Measurements from ENCODE around the gene PRUNE2.

Gene PRUNE2

GRCh38 chr9:76764138-76764537 is 141.8 kb downstream of the PRUNE2 start, which contains the start of gene PCA3:
Gene PCA3, plus strand, starts transcription at chr9:76764438.
- H3K27ac ChIP-seq (replicated peaks): no peak within 1 kb of the TSS
- H3K4me3 ChIP-seq (replicated peaks; ENCODE audit: insufficient read depth, low read length): no peak within 1 kb of the TSS
- no peak for DNase-seq (ENCODE audit: low read depth in 1 of 2, low spot score in 1 of 2)
- H3K27me3 ChIP-seq (ENCODE audit: insufficient read depth, poor library complexity, severe bottlenecking): peaks cover 2% of the 10 kb centered on the region
- no peak for TF ChIP-seq POLR2AphosphoS5 (IDR thresholded peaks at IDR 0.05; ENCODE audit: low read depth)
- TF ChIP-seq REST (IDR thresholded peaks at IDR 0.05; ENCODE audit: insufficient replicate concordance, low read depth): no peak

- DNase-seq (ENCODE audit: low read depth in 1 of 2, low spot score in 1 of 2): no peak
- H3K4me3 ChIP-seq (replicated peaks; ENCODE audit: insufficient read depth, low read length): no peak overlapping the region
- peaks cover 2% of the 10 kb centered on the region for H3K27me3 ChIP-seq (ENCODE audit: insufficient read depth, poor library complexity, severe bottlenecking)
- TF ChIP-seq CTCF (IDR thresholded peaks at IDR 0.05; ENCODE audit: insufficient read depth, low read length): no peak
- TF ChIP-seq REST (IDR thresholded peaks at IDR 0.05; ENCODE audit: insufficient replicate concordance, low read depth): no peak
- TF ChIP-seq GABPA (IDR thresholded peaks at IDR 0.05; ENCODE audit: low read depth): no peak
- TF ChIP-seq SPI1 (IDR thresholded peaks at IDR 0.05; ENCODE audit: borderline replicate concordance, low read depth): no peak
- no peak for TF ChIP-seq POLR2AphosphoS5 (IDR thresholded peaks at IDR 0.05; ENCODE audit: low read depth)
- no peak overlapping the region for H3K27ac ChIP-seq (replicated peaks)
These were observed 144.5 kb downstream of the PRUNE2 start for GRCh38 chr9:76761448-76761847.

- no peak overlapping the region for H3K4me3 ChIP-seq (replicated peaks; ENCODE audit: insufficient read depth, low read length)
- peaks cover 2% of the 10 kb centered on the region for H3K27me3 ChIP-seq (ENCODE audit: insufficient read depth, poor library complexity, severe bottlenecking)
- DNase-seq (ENCODE audit: low read depth in 1 of 2, low spot score in 1 of 2): no peak
- TF ChIP-seq REST (IDR thresholded peaks at IDR 0.05; ENCODE audit: insufficient replicate concordance, low read depth) (no peak), CTCF (IDR thresholded peaks at IDR 0.05; ENCODE audit: insufficient read depth, low read length) (no peak), SPI1 (IDR thresholded peaks at IDR 0.05; ENCODE audit: borderline replicate concordance, low read depth) (no peak), GABPA (IDR thresholded peaks at IDR 0.05; ENCODE audit: low read depth) (no peak), POLR2AphosphoS5 (IDR thresholded peaks at IDR 0.05; ENCODE audit: low read depth) (no peak)
- no peak overlapping the region for H3K27ac ChIP-seq (replicated peaks)
These were observed 146.2 kb downstream of the PRUNE2 start for GRCh38 chr9:76759732-76760131.

GRCh38 chr9:76758476-76758875 is 147.4 kb downstream of the PRUNE2 start:
- no peak overlapping the region for H3K27ac ChIP-seq (replicated peaks)

More at GRCh38 chr9:76758476-76758875, 147.4 kb downstream of the PRUNE2 start:
- TF ChIP-seq REST (IDR thresholded peaks at IDR 0.05; ENCODE audit: insufficient replicate concordance, low read depth) (no peak), SPI1 (IDR thresholded peaks at IDR 0.05; ENCODE audit: borderline replicate concordance, low read depth) (no peak), GABPA (IDR thresholded peaks at IDR 0.05; ENCODE audit: low read depth) (no peak), CTCF (IDR thresholded peaks at IDR 0.05; ENCODE audit: insufficient read depth, low read length) (no peak), POLR2AphosphoS5 (IDR thresholded peaks at IDR 0.05; ENCODE audit: low read depth) (no peak)
- no peak for DNase-seq (ENCODE audit: low read depth in 1 of 2, low spot score in 1 of 2)
- H3K4me3 ChIP-seq (replicated peaks; ENCODE audit: insufficient read depth, low read length): no peak overlapping the region
- no peaks in the 10 kb centered on the region for H3K27me3 ChIP-seq (ENCODE audit: insufficient read depth, poor library complexity, severe bottlenecking)

All from HL-60 (cell line).